MCF 10A (cell line): ENCODE results near the gene KAZALD1. TPM values are rescaled to one million over a fixed set of nuclear protein-coding genes. Genes with fewer than 3 reads are reported as not detected.

Experiments
- BruUV-seq: library from RNA; stranded (reverse); fragments of 400-500 nt; replicated peaks from 2 replicates; lab custom pipeline; 2021; lab: Mats Ljungman, UMichigan
- CTCF ChIA-PET: fragments of 300-600 bp; sonication (Branson Sonifier 250); formaldehyde crosslinking; extraction: SDS; loops from one replicate; lab custom pipeline; 2021; ENCODE audit warnings: antibody characterized with exemption, inconsistent platforms; lab: Yijun Ruan, JAX
- POLR2A ChIA-PET: fragments of 300-600, 350-650 bp; sonication (Branson Sonifier 250); formaldehyde crosslinking; extraction: SDS; loops from one replicate; lab custom pipeline; 2020; ENCODE audit warnings: antibody characterized with exemption, inconsistent platforms; lab: Yijun Ruan, JAX
- DNase-seq: peaks from one replicate; pipeline ENCODE4 v3.0.0-alpha.2; 2018; ENCODE audit not compliant: unreplicated experiment
- H3K27ac Mint-ChIP-seq: one replicate; pipeline ENCODE4 v1.8.0; 2022; ENCODE audit warnings: mild to moderate bottlenecking, low read depth, mixed read lengths; ENCODE audit not compliant: unreplicated experiment
- H3K27me3 Mint-ChIP-seq: one replicate; pipeline ENCODE4 v1.8.0; 2022; ENCODE audit warnings: mixed read lengths; ENCODE audit not compliant: insufficient read depth, unreplicated experiment
- H3K36me3 Mint-ChIP-seq: one replicate; pipeline ENCODE4 v1.8.0; 2022; ENCODE audit warnings: mild to moderate bottlenecking, moderate library complexity, mixed read lengths; ENCODE audit not compliant: insufficient read depth, unreplicated experiment
- H3K4me1 Mint-ChIP-seq: one replicate; pipeline ENCODE4 v1.8.0; 2022; ENCODE audit warnings: mixed read lengths; ENCODE audit not compliant: insufficient read depth, unreplicated experiment
- H3K4me3 Mint-ChIP-seq: one replicate; pipeline ENCODE4 v1.8.0; 2022; ENCODE audit warnings: mild to moderate bottlenecking, moderate library complexity, mixed read lengths; ENCODE audit not compliant: unreplicated experiment
- H3K9me3 Mint-ChIP-seq: one replicate; pipeline ENCODE4 v1.8.0; 2022; ENCODE audit warnings: mixed read lengths; ENCODE audit not compliant: unreplicated experiment
- intact Hi-C: fragments of 100-400 bp; cut with micrococcal nuclease; formaldehyde crosslinking; loops from 2 replicates; pipeline ENCODE4 v1.14.1; 2022
- total RNA-seq: library from RNA; stranded (reverse); gene quantifications from 2 replicates; pipeline ENCODE4 v1.2.3, GENCODE V29; 2022
- TF ChIP-seq, protein P1 (sequence below): fragments of 200-600 bp; IDR thresholded peaks from one replicate; pipeline ENCODE4 v1.8.0; 2022; ENCODE audit warnings: antibody characterized with exemption, mild to moderate bottlenecking; ENCODE audit not compliant: unreplicated experiment

KAZALD1 gene
- total RNA-seq, 1 experiment from 2014 or later = 2.4 TPM

- no peaks in the 10 kb centered on the region for H3K9me3 Mint-ChIP-seq
- peak overlapping the region; percentile 81 for H3K27ac Mint-ChIP-seq
- H3K4me1 Mint-ChIP-seq = peaks cover 17% of the 10 kb centered on the region
- BruUV-seq = no TSS peak
- ChIA-PET POLR2A (interaction anchor here (1.0 to 6.7 kb wide), 8 partner anchors 10 to 77 kb away, joined by 3 to 55 read pairs (median 9); partner anchors contain the start of genes LZTS2, PDZD7 and SFXN3), CTCF (interaction anchor here (1.2 to 10.2 kb wide), 6 partner anchors 11 to 76 kb away, joined by 4 to 151 read pairs (median 5); partner anchors contain the start of genes PDZD7 and SFXN3)
- intact Hi-C loops = loop anchor here (1.0 to 5.0 kb wide), 2 partner anchors 15 to 33 kb away; partner anchors contain the start of genes PDZD7 and SFXN3
- no peaks in the 10 kb centered on the region for H3K27me3 Mint-ChIP-seq
- TF ChIP-seq, protein P1, sequence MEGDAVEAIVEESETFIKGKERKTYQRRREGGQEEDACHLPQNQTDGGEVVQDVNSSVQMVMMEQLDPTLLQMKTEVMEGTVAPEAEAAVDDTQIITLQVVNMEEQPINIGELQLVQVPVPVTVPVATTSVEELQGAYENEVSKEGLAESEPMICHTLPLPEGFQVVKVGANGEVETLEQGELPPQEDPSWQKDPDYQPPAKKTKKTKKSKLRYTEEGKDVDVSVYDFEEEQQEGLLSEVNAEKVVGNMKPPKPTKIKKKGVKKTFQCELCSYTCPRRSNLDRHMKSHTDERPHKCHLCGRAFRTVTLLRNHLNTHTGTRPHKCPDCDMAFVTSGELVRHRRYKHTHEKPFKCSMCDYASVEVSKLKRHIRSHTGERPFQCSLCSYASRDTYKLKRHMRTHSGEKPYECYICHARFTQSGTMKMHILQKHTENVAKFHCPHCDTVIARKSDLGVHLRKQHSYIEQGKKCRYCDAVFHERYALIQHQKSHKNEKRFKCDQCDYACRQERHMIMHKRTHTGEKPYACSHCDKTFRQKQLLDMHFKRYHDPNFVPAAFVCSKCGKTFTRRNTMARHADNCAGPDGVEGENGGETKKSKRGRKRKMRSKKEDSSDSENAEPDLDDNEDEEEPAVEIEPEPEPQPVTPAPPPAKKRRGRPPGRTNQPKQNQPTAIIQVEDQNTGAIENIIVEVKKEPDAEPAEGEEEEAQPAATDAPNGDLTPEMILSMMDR = no peak
- no peak for DNase-seq
- peak overlapping the region; percentile 85 for H3K4me3 Mint-ChIP-seq
- peaks cover 5% of the 10 kb centered on the region for H3K36me3 Mint-ChIP-seq
These were observed 3.8 kb downstream of the KAZALD1 start for GRCh38 chr10:101065481-101066145.

- BruUV-seq = no TSS peak
- H3K27ac Mint-ChIP-seq = peak overlapping the region; percentile 81
- peaks cover 17% of the 10 kb centered on the region for H3K4me1 Mint-ChIP-seq
- no peaks in the 10 kb centered on the region for H3K9me3 Mint-ChIP-seq
- DNase-seq = peak; percentile 87
- H3K4me3 Mint-ChIP-seq = peak overlapping the region; percentile 85
- ChIA-PET POLR2A (interaction anchor here (0.6 to 6.7 kb wide), 10 partner anchors 8 to 504 kb away, joined by 3 to 55 read pairs (median 9); partner anchors contain the start of genes LZTS2, PDZD7 and SFXN3), CTCF (interaction anchor here (0.6 to 10.2 kb wide), 10 partner anchors 12 to 62 kb away, joined by 3 to 151 read pairs (median 6); partner anchors contain the start of genes PDZD7 and SFXN3)
- no peaks in the 10 kb centered on the region for H3K27me3 Mint-ChIP-seq
- intact Hi-C loops = loop anchor here (1.0 to 5.0 kb wide), 2 partner anchors 16 to 34 kb away; partner anchors contain the start of genes PDZD7 and SFXN3
- peaks cover 5% of the 10 kb centered on the region for H3K36me3 Mint-ChIP-seq
- TF ChIP-seq, protein P1 = peak; percentile 45
These were observed 4.5 kb downstream of the KAZALD1 start for GRCh38 chr10:101066146-101066895.

GRCh38 chr10:101066896-101067355, 5.1 kb downstream of the KAZALD1 start:
- no peak for DNase-seq
- Mint-ChIP-seq H3K4me3 (peak overlapping the region; percentile 85), H3K36me3 (peaks cover 3% of the 10 kb centered on the region), H3K9me3 (no peaks in the 10 kb centered on the region), H3K27ac (no peak overlapping the region), H3K4me1 (peaks cover 12% of the 10 kb centered on the region), H3K27me3 (no peaks in the 10 kb centered on the region)
- ChIA-PET POLR2A (interaction anchor here (0.7 to 6.7 kb wide), 13 partner anchors 9 to 1583 kb away, joined by 3 to 55 read pairs (median 5); partner anchors contain the start of genes LZTS2, PDZD7 and SFXN3), CTCF (interaction anchor here (0.6 to 10.2 kb wide), 13 partner anchors 13 to 990 kb away, joined by 3 to 151 read pairs (median 5); no protein-coding TSS in a partner anchor)
- no TSS peak for BruUV-seq
- intact Hi-C loops = loop anchor here (1.0 to 5.0 kb wide), 4 partner anchors 17 to 48 kb away; partner anchors contain the start of genes PDZD7 and SFXN3
- TF ChIP-seq, protein P1 = no peak
